ENCODE measurements around the gene DCP2.

DNA sequence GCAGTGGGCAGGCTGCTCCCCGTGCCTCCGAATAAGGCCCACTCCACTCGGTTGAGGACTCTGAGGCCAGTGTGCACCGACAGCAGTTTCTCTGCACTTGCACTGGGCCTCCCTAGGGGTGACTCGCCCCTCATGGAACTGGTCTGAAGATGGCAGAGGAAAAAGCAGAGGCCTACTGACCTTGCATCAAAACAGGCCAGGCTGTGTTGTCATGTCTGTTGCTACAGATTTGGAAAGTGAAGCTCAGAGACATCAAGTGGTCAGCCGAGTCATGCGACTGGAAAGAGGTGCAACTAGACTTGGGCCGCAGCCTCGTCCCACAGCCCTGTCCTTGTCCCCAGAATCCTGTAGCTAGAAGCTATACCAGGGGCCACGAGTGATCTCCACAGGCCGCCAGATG, 78.3 kb downstream of the DCP2 start:
- TF ChIP-seq POLR2A (IDR thresholded peaks at IDR 0.05; ENCODE audit: low read length) (no peak), GATA1 (IDR thresholded peaks at IDR 0.05; ENCODE audit: low read depth, low read length) (no peak)
